ENCODE results near the gene CARS1.

Gene CARS1

GRCh38 chr11:2989006-2989405 lies 68.2 kb downstream of the CARS1 start:
- Mint-ChIP-seq H3K4me3 (peak overlapping the region; percentile 98), H3K4me1 (peaks cover 56% of the 10 kb centered on the region), H3K36me3 (peaks cover 14% of the 10 kb centered on the region), H3K27me3 (no peaks in the 10 kb centered on the region), H3K27ac (peak overlapping the region; percentile 100), H3K9me3 (no peaks in the 10 kb centered on the region)

- Mint-ChIP-seq H3K36me3 (peaks cover 14% of the 10 kb centered on the region), H3K4me3 (peak overlapping the region; percentile 98), H3K27ac (peak overlapping the region; percentile 100), H3K9me3 (no peaks in the 10 kb centered on the region), H3K4me1 (peaks cover 65% of the 10 kb centered on the region), H3K27me3 (no peaks in the 10 kb centered on the region)
Observed at GRCh38 chr11:2987881-2988861, 69.1 kb downstream of the CARS1 start.

DNA sequence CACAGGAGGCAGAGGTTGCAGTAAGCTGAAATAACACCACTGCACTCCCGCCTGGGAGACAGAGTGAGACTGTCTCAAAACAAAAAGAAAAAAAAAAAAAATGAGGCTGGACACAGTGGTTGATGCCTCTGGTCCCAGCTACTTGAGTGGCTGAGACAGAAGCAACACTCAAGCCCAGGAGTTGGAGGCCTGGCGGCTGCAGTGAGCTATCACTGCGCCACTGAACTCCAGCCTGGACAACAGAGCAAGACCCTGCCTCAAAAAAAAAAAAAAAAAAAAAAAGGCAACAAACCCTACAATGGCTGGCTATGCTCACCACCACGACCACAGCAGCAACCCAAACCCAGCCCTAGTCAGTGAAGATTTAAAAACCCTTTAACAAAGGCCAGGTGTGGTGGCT lies 73.3 kb downstream of the CARS1 start:
- Mint-ChIP-seq H3K36me3 (peaks cover 10% of the 10 kb centered on the region), H3K9me3 (no peaks in the 10 kb centered on the region), H3K4me3 (no peak overlapping the region), H3K27ac (peak overlapping the region; percentile 46), H3K27me3 (no peaks in the 10 kb centered on the region), H3K4me1 (peaks cover 71% of the 10 kb centered on the region)

DNA sequence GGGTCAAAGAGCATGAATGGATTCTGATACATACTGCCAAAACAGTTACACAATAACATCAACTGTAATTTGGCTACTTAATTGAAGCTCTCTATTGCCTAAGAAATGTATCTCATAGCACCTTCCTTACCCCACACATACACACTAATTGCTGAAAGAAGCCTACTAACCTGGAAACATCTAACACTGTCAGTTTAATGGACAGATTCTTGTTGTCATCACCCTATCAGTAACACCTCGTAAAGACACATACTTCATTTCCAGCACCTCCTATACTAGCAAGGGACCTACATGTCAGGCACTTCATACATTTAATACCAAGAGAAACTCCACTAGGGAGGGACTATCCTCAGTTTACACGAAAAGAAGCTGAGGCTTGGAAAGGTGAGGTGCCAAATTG lies 75.0 kb downstream of the CARS1 start:
- Mint-ChIP-seq H3K27ac (peak overlapping the region; percentile 76), H3K36me3 (peaks cover 10% of the 10 kb centered on the region), H3K4me1 (peaks cover 64% of the 10 kb centered on the region), H3K4me3 (peak overlapping the region; percentile 63), H3K9me3 (no peaks in the 10 kb centered on the region), H3K27me3 (no peaks in the 10 kb centered on the region)

DNA sequence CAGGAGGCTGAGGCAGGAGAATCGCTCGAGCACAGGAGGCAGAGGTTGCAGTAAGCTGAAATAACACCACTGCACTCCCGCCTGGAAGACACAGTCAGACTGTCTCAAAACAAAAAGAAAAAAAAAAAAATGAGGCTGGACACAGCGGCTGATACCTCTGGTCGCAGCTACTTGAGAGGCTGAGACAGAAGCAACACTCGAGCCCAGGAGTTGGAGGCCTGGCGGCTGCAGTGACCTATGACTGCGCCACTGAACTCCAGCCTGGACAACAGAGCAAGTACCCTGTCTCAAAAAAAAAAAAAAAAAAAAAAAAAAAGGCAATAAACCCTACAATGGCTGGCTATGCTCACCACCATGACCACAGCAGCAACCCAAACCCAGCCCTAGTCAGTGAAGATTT lies 76.1 kb downstream of the CARS1 start:
- H3K9me3 Mint-ChIP-seq = no peaks in the 10 kb centered on the region
- H3K4me1 Mint-ChIP-seq = peaks cover 66% of the 10 kb centered on the region
- peaks cover 8% of the 10 kb centered on the region for H3K36me3 Mint-ChIP-seq
- H3K4me3 Mint-ChIP-seq = no peak overlapping the region
- no peaks in the 10 kb centered on the region for H3K27me3 Mint-ChIP-seq
- no peak overlapping the region for H3K27ac Mint-ChIP-seq

- Mint-ChIP-seq H3K4me1 (peaks cover 67% of the 10 kb centered on the region), H3K27ac (no peak overlapping the region), H3K9me3 (no peaks in the 10 kb centered on the region), H3K27me3 (no peaks in the 10 kb centered on the region), H3K36me3 (peaks cover 8% of the 10 kb centered on the region), H3K4me3 (no peak overlapping the region)
Observed at GRCh38 chr11:2980168-2980840, 76.9 kb downstream of the CARS1 start.

- Mint-ChIP-seq H3K27ac (no peak overlapping the region), H3K36me3 (peaks cover 13% of the 10 kb centered on the region), H3K4me1 (peaks cover 46% of the 10 kb centered on the region)
Observed at GRCh38 chr11:2977113-2977512, 80.1 kb downstream of the CARS1 start.

GRCh38 chr11:2976294-2977063 lies 80.7 kb downstream of the CARS1 start:
- H3K36me3 Mint-ChIP-seq = peaks cover 11% of the 10 kb centered on the region
- H3K4me3 Mint-ChIP-seq = no peak overlapping the region
- H3K27ac Mint-ChIP-seq = peak overlapping the region; percentile 59
- H3K4me1 Mint-ChIP-seq = peaks cover 40% of the 10 kb centered on the region
- H3K27me3 Mint-ChIP-seq = no peaks in the 10 kb centered on the region
- no peaks in the 10 kb centered on the region for H3K9me3 Mint-ChIP-seq

More at GRCh38 chr11:2977113-2977512, 80.1 kb downstream of the CARS1 start:
- Mint-ChIP-seq H3K9me3 (no peaks in the 10 kb centered on the region), H3K27me3 (no peaks in the 10 kb centered on the region), H3K4me3 (no peak overlapping the region)

DNA sequence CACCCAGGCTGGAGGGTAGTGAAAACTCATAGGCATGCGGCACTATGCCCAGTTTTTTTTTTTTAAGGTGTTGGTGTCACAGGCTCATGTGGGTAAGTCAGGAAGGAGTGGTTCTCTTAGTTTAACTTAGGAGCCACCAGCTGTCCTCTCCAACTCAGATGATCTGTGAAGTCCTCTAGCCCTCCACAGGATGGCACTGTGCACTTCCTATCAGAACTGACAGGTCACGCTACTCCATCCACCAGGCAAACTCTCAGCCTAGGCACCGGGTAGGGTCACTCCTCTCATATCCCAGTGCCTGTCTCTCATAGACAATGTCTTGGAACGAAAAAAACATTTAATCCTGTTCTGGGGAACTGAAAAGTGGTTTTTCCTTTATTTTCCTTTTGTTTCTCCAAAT lies 81.6 kb downstream of the CARS1 start:
- peaks cover 39% of the 10 kb centered on the region for H3K4me1 Mint-ChIP-seq
- no peaks in the 10 kb centered on the region for H3K9me3 Mint-ChIP-seq
- H3K27ac Mint-ChIP-seq = peak overlapping the region; percentile 62
- no peak overlapping the region for H3K4me3 Mint-ChIP-seq
- peaks cover 11% of the 10 kb centered on the region for H3K36me3 Mint-ChIP-seq
- no peaks in the 10 kb centered on the region for H3K27me3 Mint-ChIP-seq

DNA sequence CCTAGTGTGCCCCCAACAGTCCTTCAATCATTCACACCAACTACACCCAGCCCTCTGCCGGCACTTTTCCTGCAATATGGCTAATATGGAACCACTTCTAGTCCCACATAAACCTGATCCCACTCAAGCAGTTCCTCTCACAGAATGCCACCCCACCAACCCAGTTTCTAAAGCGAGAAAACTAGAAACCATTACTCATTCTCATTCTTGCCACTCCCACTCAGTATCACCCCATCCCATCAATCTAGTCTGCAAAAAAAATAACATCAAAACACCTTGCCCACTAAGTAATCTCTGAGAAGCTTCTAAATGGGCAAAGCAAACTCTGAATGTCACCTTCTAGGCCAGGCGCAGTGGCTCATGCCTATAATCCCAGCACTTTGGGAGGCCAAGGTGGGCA lies 83.0 kb downstream of the CARS1 start:
- Mint-ChIP-seq H3K9me3 (no peaks in the 10 kb centered on the region), H3K4me1 (peaks cover 35% of the 10 kb centered on the region), H3K4me3 (no peak overlapping the region), H3K27ac (peak overlapping the region; percentile 43), H3K27me3 (no peaks in the 10 kb centered on the region), H3K36me3 (peaks cover 14% of the 10 kb centered on the region)

DNA sequence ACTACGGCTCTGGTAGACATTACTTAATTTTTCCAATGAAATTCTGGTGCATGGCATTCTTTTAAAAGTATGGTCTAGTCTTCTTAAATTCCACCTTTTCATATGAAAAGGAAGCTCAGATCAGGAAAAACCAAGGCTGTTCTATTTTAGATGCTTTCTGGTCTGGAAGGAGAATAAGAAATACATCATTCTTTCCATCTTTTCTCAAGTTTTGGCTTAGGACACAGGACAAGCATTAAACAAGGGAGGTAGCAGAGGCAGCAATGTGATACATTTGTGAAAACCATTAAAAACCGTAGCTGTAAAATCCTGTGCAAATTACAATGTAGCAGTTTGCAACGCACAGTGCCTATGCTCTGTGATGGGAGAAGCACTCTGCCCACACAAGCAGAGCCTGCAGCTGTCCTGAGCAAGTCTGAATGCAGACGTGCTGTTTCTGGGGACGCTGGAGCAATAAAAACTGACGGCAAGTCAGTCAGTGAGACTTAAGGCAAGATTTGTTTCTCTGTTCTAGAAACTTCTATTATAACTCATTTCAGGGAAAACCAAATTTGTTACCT lies 88.8 kb downstream of the CARS1 start:
- Mint-ChIP-seq H3K27ac (no peak overlapping the region), H3K9me3 (no peaks in the 10 kb centered on the region), H3K27me3 (no peaks in the 10 kb centered on the region), H3K36me3 (peaks cover 19% of the 10 kb centered on the region), H3K4me3 (no peak overlapping the region), H3K4me1 (peaks cover 9% of the 10 kb centered on the region)

GRCh38 chr11:2964782-2965181 lies 92.4 kb downstream of the CARS1 start:
- Mint-ChIP-seq H3K4me3 (no peak overlapping the region), H3K9me3 (no peaks in the 10 kb centered on the region), H3K36me3 (peaks cover 21% of the 10 kb centered on the region), H3K27ac (no peak overlapping the region), H3K4me1 (peaks cover 28% of the 10 kb centered on the region), H3K27me3 (no peaks in the 10 kb centered on the region)

DNA sequence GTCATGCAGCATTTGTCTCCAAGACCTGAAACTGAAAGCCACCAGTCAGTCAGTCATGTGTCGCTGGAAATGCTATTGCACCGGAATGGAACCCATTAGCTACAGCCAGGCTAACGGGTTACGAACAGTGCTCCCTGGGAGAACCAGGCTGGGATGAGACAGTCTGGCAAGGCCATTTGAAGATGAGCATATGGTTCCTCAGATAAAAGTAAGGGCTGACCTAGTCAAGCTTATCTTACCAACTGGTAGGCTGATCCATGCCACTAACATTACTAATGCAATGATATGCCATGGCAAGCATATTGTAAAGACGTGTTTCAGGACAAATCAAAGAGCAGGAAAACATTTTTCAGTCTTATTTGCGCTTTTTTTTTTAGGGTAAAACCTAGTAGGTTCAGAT lies 93.5 kb downstream of the CARS1 start:
- H3K4me3 Mint-ChIP-seq = no peak overlapping the region
- H3K4me1 Mint-ChIP-seq = peaks cover 28% of the 10 kb centered on the region
- no peaks in the 10 kb centered on the region for H3K27me3 Mint-ChIP-seq
- no peaks in the 10 kb centered on the region for H3K9me3 Mint-ChIP-seq
- H3K27ac Mint-ChIP-seq = no peak overlapping the region
- H3K36me3 Mint-ChIP-seq = peaks cover 21% of the 10 kb centered on the region

GRCh38 chr11:2963112-2963754 lies 94.0 kb downstream of the CARS1 start:
- H3K4me3 Mint-ChIP-seq = no peak overlapping the region
- no peaks in the 10 kb centered on the region for H3K9me3 Mint-ChIP-seq
- H3K27me3 Mint-ChIP-seq = no peaks in the 10 kb centered on the region
- peaks cover 28% of the 10 kb centered on the region for H3K4me1 Mint-ChIP-seq
- H3K36me3 Mint-ChIP-seq = peaks cover 20% of the 10 kb centered on the region
- H3K27ac Mint-ChIP-seq = no peak overlapping the region

- Mint-ChIP-seq H3K9me3 (no peaks in the 10 kb centered on the region), H3K36me3 (peaks cover 17% of the 10 kb centered on the region), H3K27ac (peak overlapping the region; percentile 68)
Observed at GRCh38 chr11:2961080-2961479, 96.1 kb downstream of the CARS1 start.

More at GRCh38 chr11:2961080-2961479, 96.1 kb downstream of the CARS1 start:
- Mint-ChIP-seq H3K27me3 (no peaks in the 10 kb centered on the region), H3K4me3 (no peak overlapping the region), H3K4me1 (peaks cover 24% of the 10 kb centered on the region)
